Measurements from ENCODE around the gene WHRN.

WHRN gene

DNA sequence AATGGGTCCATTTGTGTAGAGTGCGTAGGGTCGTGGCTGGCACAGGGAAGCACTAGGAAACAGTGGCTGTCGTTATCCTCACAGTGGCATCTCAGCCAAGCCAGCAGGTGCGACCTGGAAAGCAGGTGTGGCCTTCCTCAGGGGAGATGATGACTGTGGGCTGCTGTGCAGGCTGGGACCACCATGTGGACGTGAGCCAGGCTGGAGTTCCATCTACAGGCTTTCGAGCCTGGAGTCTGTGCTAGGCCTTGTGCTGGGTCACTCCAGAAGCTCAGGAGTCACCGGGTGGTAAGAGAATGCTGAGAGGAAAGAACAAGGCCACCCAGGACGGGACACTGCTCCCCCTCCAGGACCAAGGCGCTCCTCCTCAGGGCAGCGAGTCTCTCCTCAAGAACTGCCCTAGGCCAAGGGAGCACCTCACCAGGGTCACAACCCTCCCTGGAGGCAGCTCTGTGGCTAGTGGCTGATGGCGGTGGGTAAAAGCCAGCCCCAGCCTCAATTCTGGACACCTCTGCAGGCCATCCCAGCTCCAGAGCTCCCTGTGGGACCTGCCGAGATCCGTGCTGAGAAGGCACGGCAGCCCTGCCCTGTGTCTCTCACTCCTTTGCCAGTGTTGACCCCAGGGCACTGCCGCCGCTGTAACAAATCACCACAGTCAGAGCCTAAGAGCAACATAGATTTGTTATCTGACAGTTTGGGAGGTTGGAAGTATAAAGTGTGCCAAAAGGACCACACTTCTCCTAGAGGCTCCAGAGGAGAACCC lies 36.0 kb downstream of the WHRN start:
- no peak for DNase-seq

- no peak for DNase-seq
Observed at GRCh38 chr9:114467910-114468309, 37.4 kb downstream of the WHRN start.

GRCh38 chr9:114467226-114467750 lies 38.0 kb downstream of the WHRN start:
- no peak for DNase-seq

DNA sequence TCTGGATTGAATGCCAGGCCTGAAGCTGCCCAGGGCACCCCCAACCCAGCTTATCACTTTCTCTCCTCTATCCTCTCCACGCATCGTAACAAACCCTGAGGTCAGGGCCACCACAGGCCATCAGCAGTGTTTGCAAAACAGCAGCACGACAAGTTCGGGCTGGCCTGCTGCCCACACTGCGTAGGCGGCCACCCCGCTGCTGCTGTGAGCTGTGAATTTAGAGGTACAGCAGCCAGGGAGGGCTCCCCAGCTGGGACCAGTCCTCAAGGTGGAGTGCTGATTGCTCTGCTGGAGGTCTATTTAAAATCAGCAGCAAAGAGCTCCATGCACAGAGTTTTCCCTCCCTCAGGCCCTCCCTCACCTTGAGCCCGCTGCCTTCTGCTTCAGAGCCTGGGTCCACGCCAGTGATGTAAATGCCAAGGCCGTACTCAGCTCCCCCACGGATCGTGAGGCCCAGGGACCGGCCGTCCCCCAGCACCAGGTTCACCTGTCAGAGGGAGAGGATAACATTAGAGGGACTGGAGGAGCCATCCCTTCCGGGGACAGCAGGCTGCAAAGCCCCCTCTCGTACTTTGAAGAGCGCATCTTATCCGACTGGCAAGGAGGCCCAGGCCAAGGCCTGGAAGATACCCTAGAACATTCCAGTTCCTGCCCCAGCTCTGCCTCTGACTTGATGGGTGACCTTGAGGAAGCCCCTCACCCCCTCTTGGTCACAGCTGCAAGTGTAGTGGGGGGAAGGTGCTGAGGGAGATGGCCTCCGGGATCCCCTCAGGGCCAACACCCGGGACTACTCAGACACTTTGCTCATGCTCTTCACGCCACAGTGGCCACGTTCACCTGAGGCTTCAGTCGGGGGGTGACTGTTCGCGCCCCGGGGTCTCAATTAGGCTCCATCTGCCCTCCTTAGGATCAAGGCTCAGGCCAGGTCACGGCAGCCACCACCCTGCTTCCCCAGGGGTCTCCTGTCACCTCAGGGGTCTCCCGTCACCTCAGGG lies 39.1 kb downstream of the WHRN start:
- no peak for DNase-seq

GRCh38 chr9:114465417-114465816 lies 39.9 kb downstream of the WHRN start:
- no peak for DNase-seq

- DNase-seq = no peak
Observed at GRCh38 chr9:114464281-114465051, 40.8 kb downstream of the WHRN start.

GRCh38 chr9:114462791-114463190 lies 42.5 kb downstream of the WHRN start:
- no peak for DNase-seq

GRCh38 chr9:114461468-114461867 lies 43.8 kb downstream of the WHRN start:
- no peak for DNase-seq

DNA sequence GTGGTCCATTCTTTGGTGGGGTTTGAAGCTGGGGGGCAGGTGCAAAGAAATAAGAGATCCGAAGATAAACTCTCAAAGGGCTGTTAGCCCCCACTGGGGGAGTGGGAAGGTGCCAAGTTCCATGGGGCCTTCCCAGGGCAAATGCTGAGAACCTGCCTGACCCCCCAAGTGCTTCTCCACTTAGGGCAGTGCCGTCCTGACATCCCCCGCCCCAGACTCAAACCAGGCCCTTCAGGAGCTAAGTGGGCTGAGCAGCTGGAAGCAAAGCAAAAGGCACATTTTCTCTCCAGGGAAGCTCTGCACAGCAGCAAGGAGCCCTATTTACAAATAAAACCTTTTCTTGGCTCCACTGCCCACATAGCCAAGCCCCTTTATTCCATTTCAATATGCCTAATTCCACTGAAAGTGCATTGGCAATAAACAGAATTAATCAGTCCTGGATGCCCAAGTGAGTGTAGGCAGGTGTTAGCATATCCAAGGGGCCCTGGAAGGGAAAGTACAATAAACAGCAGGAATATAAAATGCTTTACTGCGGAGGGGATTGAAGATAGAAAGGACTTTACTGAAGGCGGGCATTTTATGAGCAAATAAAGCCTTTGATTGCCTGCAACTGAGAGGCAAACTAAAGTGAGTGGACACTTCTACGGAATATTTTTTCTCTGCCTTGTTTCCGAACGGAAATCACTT lies 44.6 kb downstream of the WHRN start:
- no peak for DNase-seq

GRCh38 chr9:114459464-114459863 lies 45.8 kb downstream of the WHRN start:
- DNase-seq = no peak

DNA sequence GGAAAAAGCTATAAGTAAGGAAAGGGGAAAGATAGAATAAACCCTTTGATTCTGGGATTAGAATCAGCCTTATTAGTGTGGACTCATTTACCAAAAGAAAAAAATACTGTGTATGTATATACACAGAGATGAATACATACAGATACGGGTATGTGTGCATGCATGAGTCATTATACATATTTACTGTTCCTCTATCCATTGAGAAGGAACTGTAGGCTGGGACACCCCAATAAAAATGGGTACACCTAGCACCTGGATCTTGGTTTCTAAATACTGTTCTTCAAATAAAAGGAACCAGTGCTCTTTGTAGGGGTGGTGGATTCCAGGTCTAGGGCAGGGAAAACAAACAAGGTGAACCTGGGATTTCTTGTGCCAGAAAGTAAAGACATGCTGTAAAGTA lies 48.3 kb downstream of the WHRN start:
- DNase-seq = no peak

- DNase-seq = no peak
Observed at GRCh38 chr9:114454652-114455051, 50.6 kb downstream of the WHRN start.

GRCh38 chr9:114452219-114453165 lies 52.8 kb downstream of the WHRN start:
- DNase-seq = no peak

DNA sequence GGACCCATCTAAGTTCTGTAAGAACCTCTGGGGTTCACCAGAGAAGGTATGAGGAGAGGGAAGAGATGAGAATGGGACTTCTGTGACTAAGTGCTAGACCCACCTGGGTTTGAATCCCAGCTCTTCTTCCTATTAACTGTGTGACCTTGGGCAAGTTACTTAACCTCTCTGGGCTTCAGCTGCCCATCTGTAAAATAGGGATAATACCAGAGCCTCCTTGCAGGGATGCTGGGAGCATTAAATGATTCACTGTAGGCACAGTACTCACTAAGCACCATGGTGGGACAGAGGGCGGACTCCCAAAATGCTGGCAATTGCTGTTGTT lies 53.6 kb downstream of the WHRN start:
- DNase-seq = no peak

DNA sequence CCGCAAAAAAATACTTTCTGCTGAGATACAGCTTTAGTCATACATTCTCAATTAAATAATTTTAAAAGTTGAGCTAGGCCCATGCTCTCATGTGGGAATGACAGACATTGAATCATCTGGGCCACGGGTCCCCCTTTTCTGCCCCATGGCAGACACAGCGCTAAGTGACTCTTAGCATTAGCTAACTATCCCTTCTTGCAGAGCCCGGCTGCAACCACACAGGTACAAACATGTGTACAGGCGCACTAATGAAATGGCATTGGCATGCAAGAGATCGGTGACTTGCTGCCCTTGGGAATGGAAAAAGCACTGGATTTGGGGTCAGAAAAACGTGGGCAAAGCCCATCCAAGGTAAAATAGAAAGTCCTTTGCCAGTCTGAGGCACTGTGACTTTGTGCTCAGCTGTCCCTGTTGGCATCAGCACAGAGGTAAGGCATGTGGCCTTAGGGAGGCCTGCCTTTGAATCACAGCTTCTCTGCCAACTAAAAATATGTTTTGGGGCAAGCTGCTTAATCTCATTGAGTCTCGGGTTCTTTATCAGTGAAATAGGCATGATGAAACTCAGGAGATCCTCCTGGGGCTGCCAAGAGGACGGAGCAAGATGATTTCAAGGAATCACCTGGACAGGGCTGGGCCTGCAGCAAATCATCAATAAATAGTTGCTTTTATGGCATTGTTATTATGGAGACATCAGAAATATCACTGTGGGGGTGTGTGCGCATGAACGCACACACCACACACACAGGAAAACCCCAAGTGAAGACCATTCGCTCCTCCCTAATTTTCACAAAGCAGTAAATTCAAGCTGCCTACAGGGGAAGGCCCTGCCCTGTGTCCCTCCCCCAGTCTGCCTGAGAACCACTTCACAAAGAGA lies 54.2 kb downstream of the WHRN start:
- DNase-seq = no peak

DNA sequence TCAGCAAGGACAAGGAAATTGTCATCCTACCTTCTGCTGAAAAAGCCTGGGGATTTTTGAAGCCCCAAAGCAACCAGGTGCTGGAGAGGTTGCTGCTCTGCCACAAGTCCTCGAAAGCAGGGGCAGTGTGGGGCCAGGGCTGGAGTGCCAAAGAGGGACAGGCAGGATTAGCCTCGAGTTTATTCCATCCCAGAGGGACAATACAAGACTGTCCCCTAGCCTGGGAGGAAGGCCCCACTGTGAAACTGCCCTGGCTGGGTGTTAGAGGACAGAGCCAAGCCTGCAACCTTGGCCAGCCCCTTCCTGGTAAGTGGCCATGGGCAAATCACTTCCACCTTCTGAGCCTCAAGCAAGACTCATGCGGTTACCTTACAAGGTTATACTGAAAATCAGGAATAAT lies 55.1 kb downstream of the WHRN start:
- no peak for DNase-seq

GRCh38 chr9:114449236-114449635 lies 56.0 kb downstream of the WHRN start:
- no peak for DNase-seq

DNA sequence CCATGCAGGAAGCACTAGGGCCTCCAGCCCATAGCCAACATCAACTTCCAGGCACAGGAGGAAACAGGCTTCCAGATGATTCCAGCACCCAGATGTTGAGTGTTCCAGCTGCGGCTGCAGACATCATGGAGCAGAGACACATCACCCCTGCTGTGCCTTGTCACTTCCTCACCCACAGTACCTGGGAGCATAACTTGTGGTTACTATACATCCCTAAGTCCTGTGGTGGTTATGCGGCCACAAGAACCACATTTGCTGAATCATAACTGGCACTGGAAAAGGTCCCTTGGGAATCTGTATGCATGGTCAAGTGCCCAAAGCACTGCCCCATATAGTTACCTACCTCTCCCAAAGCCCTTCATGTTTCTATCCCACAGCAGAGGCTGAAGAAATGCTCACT lies 56.6 kb downstream of the WHRN start:
- DNase-seq = no peak

- no peak for DNase-seq
Observed at GRCh38 chr9:114446672-114447450, 58.4 kb downstream of the WHRN start.

Measured in amniotic stem cell (primary cell).